NCI-H2081 treated with DMSO at 0.1 percent for 48 hours (cell line): Measurements from ENCODE around the gene BIK.

Source experiments
- DNase-seq: peaks from one replicate; lab custom pipeline; 2025; lab: John Stamatoyannopoulos, UW

Gene BIK

DNA sequence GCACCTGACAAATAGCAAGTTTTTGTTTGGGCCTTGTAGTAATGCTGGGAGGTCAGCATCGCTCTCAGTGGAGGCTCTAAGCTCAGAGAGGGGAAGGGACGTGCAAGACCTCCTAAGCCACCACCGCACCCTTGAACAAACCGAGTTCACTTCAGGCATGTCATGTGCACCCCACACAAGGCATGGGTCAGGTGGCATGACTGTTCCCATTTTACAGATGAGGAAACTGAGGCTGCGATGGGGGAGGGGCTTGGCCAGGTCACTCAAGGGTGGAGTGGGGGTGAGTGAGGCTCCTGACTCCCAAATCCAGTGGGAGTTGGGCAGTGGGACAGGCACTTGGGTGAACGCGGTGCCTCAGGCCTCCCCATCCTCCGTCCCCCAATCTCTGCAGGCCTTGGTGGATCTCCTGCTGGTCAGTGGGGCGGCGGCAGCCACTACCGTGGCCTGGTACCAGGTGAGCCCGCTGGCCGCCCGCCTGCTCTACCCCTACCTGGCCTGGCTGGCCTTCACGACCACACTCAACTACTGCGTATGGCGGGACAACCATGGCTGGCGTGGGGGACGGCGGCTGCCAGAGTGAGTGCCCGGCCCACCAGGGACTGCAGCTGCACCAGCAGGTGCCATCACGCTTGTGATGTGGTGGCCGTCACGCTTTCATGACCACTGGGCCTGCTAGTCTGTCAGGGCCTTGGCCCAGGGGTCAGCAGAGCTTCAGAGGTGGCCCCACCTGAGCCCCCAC is 52.0 kb downstream of the BIK start:
- no peak for DNase-seq

GRCh38 chr22:43163241-43163795 is 52.8 kb downstream of the BIK start:
- DNase-seq = no peak

GRCh38 chr22:43164636-43165035 is 54.1 kb downstream of the BIK start:
- DNase-seq = no peak

- DNase-seq = no peak
These were observed 55.8 kb downstream of the BIK start for GRCh38 chr22:43166132-43166930.

GRCh38 chr22:43167001-43167589 is 56.5 kb downstream of the BIK start:
- no peak for DNase-seq

GRCh38 chr22:43168471-43169309 is 58.1 kb downstream of the BIK start:
- DNase-seq = no peak

GRCh38 chr22:43169310-43170130 is 59.0 kb downstream of the BIK start:
- DNase-seq = no peak

GRCh38 chr22:43170131-43170480 is 59.6 kb downstream of the BIK start:
- DNase-seq = no peak

DNA sequence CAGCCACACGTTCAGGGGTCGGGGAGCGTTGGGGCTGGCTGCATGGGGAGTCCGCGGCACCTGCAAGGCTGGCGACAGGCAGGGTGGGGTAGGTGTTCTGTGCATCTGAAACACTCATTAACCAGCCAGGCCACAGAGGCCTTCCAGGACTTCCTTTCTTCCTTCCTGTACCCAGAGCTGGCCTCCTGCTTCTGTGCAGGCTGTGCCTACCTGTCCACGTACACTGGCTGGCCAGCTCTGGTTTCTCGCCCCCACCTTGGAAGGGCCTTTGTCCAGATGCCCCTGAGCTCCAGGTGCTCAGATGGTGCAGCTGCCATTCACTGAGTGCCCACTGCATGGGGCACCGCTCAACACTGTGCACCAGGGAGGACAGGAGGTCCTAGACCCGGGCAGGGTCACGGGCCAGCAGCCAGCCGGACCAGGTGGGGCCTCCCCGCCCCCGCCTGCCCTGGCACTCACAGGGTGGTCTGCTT is 60.5 kb downstream of the BIK start:
- DNase-seq = no peak

GRCh38 chr22:43171607-43172006 is 61.1 kb downstream of the BIK start:
- DNase-seq = no peak

DNA sequence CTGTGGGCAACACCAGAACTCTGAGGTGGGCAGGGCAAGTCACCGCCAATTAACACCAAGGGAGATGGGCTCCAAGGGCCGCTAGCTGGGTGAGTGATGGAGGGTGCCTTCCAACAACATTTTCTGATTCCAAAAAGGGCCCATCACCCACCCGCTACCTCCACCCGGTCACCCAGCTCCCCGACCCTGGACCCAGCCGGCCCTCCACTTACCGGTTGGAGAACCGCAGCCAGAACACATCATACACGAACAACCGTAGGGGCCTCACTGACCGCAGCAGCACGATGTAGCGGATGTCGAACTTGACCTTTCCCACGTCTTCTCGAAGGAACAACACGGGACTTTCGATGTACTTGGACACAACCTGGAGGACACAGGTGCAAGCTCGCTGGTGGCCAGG is 61.6 kb downstream of the BIK start:
- no peak for DNase-seq

GRCh38 chr22:43173566-43173965 is 63.0 kb downstream of the BIK start:
- no peak for DNase-seq

DNA sequence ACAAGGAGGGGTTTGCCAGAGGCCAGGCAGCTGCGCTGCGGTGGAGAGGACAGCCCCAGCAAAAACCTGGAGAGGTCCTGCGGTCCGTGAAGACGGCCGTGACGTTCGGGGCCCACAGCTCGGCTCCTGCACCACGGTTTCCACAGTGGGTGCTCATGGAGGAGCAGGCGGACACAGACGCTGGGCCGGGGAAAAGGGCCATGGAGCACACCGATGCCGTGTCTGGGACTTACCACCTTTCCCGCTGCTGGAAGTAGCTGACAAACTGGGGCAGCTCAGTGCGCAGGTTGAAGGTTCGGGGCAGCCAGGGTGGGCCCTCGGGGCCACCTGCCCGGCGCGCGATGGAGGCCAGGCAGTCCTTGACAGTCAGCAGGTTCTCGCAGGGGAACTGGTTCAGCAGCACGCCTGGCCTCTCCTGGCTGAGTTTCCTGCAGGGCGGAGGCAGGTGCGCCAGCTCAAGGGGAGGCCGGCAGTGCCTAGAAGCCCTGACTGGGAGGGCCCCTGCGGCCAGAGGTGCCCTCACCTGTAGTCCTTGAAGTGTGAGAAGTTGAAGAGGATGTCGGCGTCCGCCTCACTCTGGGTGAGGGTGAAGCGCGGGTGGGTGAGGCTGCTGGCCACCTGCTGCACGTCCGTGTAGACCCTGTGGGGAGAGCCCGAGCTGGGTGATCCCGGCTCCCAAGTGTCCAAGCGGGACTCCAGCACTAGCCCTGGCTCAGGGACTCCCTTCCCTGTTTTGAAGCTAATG is 63.6 kb downstream of the BIK start:
- DNase-seq = no peak

DNA sequence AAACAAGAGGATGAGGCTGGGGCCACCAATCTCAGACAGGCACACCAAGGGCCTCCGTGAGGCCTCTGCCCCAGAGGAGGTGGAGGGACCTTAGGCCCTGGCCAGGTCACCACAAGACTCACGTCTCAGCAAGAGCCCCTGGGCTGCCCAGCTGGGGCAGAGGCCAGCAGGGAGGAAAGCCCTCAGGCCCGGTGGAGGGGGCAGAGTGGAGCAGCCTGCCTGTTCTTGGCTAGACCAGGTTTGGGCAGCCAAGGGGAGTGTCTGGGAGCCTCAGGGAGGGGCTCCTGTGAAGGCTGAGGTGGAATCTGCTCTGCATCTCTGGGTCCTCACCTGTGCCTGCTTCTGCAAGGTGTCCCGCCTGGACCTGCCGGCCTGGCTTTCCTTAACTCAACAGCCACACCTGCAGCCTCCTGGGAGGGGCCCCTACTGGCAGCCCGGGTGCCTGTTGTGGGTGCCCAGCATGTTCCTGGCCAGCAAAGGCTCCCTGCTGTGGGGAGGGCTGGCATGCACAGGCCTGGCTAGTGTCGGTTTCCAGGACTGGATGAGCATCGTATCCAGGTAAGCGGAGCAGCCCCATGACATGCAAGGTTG is 64.5 kb downstream of the BIK start:
- no peak for DNase-seq

GRCh38 chr22:43176090-43176489 is 65.5 kb downstream of the BIK start:
- DNase-seq = no peak

DNA sequence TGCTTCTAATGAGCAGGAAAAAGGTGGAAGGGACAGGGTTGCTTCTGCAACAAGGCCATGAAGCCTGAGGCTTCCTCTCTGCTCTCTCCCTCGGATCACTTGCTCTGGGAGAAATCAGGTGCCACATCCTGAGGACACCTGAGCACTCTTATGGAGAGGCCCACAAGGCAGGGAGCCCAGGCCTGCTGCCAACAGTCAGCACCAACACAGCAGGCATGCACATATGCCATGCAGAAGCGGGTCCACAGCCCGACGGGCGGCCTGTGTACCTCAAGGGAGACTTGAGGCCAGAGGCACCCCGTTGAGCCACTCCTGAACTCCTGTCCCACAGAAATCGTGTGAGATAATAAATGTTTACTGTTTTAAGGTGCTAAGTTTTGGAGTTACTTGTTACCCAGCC is 66.9 kb downstream of the BIK start:
- no peak for DNase-seq
